HG03159 (cell line): Measurements from ENCODE around the gene TRPM3.
A peak's percentile ranks its signal among the peaks of the same experiment; 100 is the strongest.
"Not testable (repeated sequence)": the region's sequence is repeated elsewhere in the genome, so short reads cannot be mapped to it uniquely, and the experiment has no call there.

Experiments used
- ATAC-seq: cut with Tn5 transposase; IDR thresholded peaks from one replicate; pipeline ENCODE4 v1.9.1; 2021; ENCODE audit warnings: mild to moderate bottlenecking, moderate library complexity; ENCODE audit not compliant: unreplicated experiment

Gene TRPM3

DNA sequence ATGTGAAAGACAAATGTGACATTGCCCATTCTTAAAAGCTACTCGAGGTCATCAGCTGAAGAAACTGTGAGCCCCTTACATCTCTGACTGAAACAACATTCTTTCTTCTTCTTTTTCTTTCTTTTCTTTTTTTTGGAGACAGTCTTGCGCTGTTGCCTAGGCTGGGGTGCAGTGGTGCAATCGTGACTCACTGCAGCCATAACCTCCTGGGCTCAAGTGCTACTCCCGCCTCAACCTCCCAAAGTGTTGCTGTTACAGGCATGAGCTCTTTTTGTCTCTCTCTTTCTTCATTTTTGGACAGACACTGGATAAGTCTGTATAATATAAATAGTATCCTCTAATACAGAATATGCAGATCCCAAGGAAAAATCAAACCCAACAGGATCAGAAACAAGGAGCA is 443.3 kb downstream of the TRPM3 start:
- ATAC-seq = no peak

DNA sequence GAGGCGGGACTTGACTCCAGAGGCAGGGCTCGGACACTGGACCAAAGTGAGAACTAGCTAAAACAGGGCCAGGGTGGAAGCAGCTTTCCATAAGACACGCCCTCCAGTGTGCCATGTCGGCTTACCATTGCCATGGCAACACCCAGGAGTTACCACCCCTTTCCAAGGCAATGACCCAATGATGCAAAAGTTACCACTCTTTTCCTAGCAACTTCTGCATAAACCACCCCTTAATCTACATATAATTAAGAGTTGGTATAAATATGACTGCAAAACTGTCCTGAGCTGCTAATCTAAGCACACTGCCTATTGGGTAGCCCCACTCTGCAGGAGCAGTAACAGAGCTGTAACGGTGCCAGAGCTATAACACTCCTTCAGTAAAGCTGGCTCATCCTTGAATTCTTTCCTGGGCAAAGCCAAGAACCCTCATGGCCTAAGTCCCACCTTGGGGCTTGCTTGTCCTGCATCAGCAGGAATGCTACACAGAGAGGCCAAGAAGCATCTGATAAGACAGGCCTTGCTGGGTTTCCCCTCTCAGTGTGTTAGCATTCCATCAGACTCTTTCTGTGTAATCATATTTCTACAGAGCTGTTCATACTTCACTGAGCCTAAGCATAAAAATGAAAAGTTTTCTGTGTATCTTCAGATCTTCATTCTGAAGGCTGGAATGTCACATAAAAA is 444.2 kb downstream of the TRPM3 start:
- no peak for ATAC-seq

DNA sequence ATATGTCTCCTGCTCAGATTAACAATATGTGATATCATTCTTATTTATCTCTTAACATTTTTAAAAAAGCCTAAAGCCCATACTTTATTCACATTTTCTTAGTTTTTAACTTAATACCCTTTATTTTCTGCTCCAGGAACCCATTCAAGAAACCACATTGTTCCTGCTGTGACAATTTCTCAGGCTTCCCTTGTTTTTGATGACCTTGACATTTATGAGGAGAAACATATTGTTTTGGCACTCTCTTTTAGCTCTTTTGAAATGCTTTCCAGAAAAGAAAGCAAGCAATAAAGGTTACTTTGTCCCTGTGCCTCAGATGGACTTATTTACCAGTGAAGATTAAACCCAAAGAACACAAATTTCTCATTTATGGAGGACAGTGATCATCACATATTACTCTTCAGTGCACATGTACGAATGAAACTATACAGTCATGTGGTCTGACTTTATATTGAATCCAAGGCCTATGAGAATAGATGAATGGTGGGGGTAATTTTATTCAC is 445.5 kb downstream of the TRPM3 start:
- no peak for ATAC-seq

DNA sequence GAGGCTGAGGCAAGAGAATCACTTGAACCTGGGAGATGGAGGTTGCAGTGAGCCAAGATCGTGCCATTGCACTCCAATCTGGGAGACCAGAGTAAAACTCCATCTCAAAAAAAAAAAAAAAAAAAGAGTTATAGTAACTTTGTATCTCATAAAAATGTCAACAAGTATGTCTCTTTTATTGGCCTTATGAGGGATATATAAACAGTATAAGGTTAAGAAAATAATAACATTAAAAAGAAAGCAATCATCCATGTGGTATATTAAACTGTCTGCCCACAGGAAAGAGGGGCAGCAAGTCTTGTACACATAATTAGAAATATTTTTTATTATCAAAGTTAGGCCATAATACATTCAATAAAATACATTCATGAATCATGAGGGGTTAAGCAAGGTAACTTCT is 447.6 kb downstream of the TRPM3 start:
- ATAC-seq = no peak

DNA sequence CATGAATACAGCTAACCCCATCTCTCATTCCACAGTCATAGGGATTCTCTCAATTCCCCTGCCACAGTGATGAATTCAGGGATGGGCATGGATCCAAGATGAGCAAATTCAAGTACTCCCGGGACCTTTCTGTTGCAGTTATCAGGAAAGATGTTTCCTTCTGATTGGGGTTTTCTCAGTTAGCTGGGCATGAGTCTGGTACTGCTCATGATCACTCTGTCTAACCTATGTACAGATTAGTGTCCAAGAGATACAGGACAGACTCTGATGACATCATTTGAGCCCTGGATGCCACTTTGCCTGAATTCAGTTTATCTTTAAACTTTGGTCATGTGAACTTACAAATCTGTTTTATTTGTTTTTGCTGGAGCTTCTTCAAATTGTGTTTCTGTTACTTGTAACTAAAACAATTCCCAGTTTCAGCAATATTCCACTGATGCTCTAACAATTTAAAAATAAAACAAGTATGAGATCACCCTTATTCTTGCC is 449.2 kb downstream of the TRPM3 start:
- ATAC-seq = no peak

DNA sequence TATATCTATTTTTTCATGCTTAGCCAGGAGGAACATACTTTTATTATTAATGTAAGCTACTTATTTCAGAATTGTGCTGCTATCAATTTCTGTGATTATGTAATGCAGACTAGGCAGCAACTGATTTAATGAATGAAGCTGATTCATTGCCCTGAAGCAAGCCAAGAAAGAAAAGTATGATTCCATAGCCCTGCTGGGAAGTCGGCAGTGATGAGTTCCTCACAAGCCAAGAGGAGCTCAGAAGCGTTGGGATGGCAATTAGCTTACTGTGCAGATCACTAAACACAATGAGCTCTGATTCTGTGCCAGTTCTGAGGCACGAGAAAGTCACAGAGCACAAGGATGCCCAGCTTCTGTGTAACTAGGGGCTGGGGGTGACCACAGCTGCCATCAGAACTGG is 452.7 kb downstream of the TRPM3 start:
- no peak for ATAC-seq

DNA sequence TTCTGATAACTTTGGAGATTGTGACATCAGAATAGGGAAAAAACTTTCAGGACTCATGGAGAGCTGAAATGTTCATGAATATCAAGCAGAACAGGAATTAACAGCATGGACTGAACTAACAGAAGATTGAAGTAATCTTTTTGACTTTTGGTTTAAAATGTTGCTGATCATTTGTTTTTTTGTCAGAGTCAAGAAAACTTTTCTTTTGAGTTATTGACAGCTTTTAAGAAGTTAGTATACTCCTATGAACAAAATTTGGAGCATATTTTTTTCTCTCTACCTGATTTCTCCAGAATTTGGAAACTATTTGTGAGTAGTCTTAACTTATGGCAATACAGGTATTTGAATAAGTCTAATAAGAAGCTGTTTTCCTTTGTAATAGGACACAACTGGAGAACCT is 462.7 kb downstream of the TRPM3 start:
- no peak for ATAC-seq

DNA sequence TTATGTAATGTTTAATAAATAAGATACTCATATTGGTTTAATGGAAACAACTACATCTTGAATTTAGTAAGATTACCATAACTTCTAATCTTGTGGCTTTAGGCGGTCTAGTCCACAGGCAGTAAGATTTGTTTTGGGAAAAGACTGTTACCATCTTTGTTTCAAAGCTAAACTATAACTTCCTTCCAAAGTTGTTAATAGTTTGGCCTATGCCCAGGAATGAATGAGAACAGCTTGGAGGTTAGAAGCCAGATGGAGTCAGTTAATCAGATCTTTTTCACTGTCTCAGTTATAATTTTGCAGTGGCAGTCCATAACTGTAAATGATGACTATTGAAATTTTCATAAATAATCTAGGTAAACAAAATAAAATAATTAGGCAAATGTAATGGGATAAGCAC is 465.1 kb downstream of the TRPM3 start:
- no peak for ATAC-seq

DNA sequence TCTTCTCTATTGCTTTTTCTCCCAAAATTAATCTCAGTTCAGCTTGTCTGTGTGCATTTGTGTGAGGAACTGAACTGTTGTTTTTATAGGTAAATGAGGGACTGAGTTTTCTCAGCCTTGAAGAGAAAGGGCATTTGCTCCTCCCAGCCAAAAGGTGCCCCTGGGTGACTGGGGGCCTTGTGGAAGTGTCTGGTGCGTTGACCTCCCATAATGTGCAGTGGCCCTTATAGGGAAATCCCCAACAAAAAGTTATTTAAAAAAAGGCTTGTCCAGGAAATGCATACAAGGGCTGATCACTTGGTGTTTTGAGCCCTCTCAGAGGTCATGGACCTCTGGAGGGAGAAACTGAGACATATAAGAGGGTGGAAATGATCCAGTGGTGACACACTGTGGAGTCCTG is 467.3 kb downstream of the TRPM3 start:
- ATAC-seq = no peak

DNA sequence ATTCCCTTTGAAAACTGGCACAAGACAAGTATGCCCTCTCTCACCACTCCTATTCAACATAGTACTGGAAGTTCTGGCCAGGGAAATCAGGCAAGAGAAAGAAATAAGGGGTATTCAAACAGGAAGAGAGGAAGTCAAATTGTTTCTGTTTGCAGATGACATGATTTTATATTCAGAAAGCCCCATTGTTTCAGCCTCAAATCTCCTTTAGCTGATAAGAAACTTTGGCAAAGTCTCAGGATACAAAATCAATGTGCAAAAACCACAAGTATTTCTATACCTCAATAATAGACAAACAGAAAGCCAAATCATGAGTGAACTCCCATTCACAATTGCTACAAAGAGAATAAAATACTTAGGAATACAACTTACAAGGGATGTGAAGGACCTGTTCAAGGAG is 476.8 kb downstream of the TRPM3 start:
- ATAC-seq = not testable (repeated sequence)

DNA sequence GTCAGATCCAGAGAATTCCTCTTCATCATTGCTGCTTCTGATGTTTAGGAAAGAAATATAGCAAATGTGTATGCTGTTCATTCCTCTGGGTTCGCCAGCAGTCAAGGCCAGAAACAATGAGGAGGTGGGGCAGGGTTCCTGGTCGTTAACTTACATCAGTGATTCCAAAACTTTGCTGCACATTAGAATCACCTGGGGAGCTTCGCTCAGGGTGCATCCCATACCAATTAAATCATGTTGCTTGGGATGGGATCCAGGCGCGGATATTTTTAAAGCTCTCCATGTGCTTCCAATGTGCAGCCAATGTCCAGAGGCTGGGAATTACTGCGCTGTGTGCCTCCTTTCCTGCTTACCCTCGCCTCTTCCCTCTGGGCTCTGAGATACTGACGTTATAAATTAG is 479.1 kb downstream of the TRPM3 start:
- ATAC-seq = no peak

DNA sequence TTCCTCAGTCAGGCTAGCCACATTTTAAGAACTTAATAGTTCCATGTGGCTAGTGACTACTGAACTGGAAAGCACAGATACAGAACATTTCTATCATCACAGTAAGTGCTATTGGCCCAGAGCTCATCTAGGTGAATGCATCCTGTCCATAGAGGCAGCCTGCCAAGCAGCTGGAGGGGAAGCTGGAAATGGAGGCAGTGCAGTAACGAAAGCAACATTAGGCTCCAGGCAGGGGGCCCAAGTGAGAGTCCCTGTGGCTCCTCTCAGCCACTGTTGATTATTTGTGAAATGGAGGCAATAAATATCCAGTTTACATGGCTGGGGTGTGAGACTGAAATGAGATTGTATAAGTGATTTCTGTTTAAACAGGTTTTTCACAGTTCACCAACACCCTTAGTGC is 479.8 kb downstream of the TRPM3 start:
- no peak for ATAC-seq

DNA sequence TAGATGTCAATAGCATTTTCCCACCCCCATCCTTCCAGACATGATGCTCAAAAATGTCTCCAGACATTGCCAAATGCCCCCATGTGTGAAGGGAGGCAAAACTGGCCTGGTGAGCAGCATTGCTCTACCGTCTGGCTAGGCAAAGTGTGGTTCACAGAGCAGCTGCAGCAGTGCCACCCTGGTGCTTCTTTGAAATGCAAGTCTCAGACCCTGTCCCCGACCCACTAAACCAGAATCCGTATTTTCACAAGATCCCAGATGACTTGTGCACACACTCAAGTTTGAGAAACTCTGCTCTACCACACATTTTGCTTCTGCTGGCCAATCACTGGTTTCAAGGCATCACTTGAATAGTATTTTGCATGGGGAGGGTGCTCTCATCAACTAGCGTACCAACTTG is 480.4 kb downstream of the TRPM3 start:
- no peak for ATAC-seq

DNA sequence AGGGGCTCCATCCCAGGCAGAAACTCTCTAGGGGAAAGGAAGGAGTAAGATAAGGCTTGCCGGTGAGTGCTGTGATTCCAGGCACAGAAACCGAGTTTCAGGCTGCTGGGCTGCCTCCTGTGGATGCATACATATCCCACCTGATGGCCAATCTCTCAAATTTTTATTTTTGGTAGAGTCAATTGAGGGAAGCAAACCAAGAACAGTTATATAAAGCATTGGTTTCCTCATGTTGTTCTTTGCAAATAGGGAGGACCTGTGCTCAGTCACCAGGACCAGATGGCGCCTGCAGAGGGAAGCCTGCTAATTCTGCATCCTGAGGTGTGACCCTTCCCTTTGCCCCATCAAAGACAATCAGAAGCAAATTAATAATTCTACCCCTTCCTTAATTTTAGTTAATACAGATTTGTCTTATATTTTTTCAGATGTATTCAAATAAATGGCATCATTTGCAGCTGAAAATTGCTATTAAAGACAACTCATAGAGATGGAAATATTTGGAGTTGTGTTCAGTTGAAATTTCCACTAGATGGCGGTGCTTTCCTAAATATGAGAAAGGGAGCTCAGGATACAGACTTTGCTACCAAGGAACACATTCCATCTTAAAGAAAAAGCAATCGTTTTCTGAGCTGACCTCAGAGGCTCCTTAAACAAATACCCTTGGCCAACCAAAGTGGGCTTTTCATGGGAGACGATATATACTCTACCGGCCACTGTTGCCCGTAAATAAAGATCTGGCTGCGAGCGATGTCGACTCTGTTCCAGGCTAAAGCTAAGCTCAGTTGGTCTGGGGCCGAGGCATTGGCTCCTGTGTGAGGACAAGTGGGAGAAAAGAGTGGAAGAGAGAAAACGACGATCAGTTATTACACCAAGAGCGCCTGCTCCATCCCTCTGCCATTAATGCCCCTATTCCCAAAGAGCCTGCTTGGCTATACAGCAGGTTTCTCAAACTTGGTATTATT is 481.3 kb downstream of the TRPM3 start:
- ATAC-seq = peak; percentile 57

DNA sequence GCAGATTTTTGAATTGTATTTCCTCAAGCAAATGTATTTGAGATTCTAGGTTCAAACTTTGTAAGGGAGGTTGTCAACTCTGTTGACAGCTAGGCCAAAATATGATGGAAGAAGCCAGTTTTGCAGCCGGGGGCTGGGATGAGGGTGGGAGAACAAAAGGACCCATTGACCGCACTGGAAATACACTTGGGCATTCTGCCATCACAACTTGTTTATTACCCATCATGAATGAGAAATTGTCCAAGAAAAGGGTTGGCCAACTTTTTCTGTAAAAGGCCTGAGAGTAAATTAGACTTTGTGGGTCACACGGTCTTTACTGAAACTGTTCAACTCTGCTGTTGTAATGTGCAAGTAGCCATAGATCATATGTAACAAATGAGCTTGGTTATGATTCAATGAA is 485.6 kb downstream of the TRPM3 start:
- ATAC-seq = no peak

DNA sequence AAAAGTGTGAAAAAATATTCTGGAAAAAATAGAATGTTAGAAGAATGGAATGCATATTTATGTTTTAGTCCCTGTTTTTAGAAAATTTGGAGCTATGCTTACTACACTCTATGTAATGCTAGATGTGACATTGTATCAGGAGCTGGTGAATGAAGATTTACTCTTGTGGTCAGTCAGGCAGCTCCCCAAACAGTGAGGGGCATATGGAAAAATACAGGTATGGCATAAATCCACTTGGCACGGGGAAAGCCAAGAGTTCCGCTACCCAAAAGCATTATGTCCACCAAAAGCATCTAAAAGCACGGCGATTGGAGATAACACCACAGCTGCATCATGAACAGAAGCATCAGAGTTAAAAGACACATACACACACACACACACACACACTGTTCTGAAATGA is 486.7 kb downstream of the TRPM3 start:
- ATAC-seq = no peak

DNA sequence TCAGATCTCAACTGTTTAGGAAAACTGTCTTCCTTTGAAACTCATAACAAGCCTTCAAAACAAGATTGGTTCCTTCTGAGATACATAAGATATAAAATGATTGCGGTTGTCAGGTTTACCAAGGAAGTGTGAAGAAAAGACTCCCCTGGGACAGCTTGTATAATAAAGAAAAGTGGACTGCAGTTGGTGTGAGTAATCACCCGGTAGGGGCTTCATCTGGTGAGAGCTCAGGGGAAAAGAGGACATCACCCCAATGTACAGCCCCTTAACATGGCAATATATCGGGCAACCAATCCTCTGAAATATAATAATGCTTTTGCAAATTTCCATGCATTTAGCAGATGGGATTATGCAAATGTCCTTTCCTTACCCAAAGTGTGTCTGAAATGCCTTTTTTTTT is 490.4 kb downstream of the TRPM3 start:
- no peak for ATAC-seq

DNA sequence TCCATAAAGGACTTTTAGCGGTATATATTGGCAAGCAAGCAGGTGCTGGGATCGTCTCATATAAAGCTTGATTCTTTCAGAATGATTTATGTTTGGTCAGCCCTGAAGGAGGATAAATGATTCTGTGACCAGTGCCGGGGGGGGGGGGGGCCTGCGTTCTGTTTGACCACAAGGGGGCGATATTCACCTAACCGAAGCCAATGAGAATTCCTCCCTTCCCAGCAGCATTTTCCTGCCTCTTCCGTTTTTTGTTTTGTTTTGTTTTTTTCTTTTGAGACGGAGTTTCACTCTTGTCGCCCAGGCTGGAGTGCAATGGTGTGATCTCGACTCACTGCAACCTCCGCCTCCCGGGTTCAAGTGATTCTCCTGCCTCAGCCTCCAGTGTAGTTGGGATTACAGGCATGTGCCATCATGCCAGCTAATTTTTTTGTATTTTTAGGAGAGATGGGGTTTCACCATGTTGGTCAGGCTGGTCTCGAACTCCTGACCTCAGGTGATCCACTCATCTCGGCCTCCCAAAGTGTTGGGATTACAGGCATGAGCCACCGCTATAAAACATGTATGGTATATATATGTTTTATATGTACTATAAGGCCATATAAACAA is 492.2 kb downstream of the TRPM3 start:
- ATAC-seq = not testable (repeated sequence)

DNA sequence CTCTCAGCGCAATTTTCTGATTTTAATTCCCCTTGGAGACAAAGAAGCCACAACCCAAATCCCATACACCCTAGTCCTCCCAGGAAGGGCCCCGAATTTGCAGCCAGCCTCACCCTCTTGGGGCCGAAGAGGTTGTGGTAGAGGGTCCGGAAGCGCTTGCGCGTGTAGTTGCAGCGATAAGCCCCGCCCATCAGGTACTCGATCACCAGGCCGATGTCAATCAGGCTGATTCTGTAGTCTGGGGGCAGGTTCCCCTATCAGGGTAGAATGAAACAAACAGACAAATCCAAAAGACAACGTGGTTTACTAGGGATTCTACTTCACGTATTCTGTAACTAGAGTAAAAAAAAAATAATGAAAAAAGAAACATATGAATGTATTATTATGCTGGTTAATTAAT is 496.3 kb downstream of the TRPM3 start:
- no peak for ATAC-seq

DNA sequence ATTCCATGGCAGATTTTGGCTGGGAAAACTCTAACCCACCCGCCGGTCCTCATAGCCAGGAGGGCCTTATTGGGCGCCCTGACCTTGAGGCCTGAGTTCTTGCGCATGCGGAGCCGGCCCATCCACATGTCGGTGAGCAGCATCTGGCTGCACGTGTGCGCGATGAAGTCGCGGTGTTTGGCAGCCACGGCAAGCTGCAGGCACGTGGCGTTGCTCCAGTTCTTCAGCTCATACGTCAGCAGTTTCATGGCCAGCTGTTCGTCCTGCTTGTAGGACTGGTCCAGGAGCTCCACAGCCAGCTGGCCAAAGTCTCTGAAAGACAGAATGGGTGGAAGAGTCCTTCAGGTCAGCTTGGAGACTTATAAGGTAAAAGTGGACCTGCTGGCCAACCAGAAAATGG is 502.6 kb downstream of the TRPM3 start:
- ATAC-seq = no peak

DNA sequence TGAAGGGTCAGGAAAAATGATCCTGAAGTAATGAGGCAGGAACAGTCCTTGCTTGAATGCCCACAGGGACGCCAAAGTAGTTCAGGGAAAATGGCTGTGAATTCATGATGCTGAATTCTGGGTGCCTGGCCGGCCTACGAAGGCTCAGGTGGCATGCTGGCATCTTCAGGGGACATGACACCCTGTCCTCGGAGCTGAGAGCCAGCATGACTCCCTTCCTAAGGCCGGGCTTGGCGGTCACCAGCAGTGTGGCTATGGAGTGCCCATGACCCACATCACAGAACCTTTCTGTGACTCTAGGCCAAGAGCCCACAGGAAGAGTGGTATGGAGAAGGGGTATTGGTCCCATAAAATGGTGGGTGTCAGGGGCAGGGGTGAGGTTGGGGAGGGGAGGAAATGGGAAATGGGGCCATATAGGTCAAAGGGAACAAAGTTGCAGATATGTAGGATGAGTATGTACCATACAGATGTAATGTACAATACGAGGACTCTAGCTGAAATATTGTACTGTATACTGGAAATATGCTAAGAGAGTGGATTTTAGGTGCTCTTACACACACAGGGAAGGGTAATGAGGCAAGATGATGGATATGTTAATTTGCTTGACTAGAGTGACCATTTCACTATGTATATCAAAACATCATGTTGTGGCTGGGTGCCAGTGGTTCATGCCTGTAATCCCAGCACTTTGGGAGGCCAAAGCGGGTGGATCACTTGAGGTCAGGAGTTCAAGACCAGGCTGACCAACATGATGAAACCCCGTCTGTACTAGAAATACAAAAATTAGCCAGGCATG is 504.2 kb downstream of the TRPM3 start:
- no peak for ATAC-seq
